HG03039 (cell line): ENCODE data around the gene MUSK.
"Not testable (repeated sequence)": the region's sequence is repeated elsewhere in the genome, so short reads cannot be mapped to it uniquely, and the experiment has no call there.

Experiments used
- ATAC-seq: cut with Tn5 transposase; IDR thresholded peaks from one replicate; pipeline ENCODE4 v1.9.1; 2021; ENCODE audit warnings: mild to moderate bottlenecking, moderate library complexity; ENCODE audit not compliant: unreplicated experiment

MUSK gene

GRCh38 chr9:110755179-110755578 is 86.6 kb downstream of the MUSK start:
- no peak for ATAC-seq

GRCh38 chr9:110758201-110758600 is 89.6 kb downstream of the MUSK start:
- ATAC-seq = no peak

- no peak for ATAC-seq
Observed at GRCh38 chr9:110762783-110763182, 94.2 kb downstream of the MUSK start.

GRCh38 chr9:110763568-110763967 is 95.0 kb downstream of the MUSK start:
- no peak for ATAC-seq

- ATAC-seq = no peak
Observed at GRCh38 chr9:110764006-110764405, 95.4 kb downstream of the MUSK start.

GRCh38 chr9:110765926-110766325 is 97.3 kb downstream of the MUSK start:
- ATAC-seq = no peak

GRCh38 chr9:110767559-110768063 is 99.0 kb downstream of the MUSK start:
- ATAC-seq = no peak

GRCh38 chr9:110768886-110769285 is 100.3 kb downstream of the MUSK start:
- ATAC-seq = no peak

- no peak for ATAC-seq
Observed at GRCh38 chr9:110769667-110770066, 101.1 kb downstream of the MUSK start.

GRCh38 chr9:110775724-110776123 is 107.1 kb downstream of the MUSK start:
- ATAC-seq = no peak

- no peak for ATAC-seq
Observed at GRCh38 chr9:110776221-110776620, 107.6 kb downstream of the MUSK start.

- ATAC-seq = no peak
Observed at GRCh38 chr9:110777196-110777875, 108.7 kb downstream of the MUSK start.

GRCh38 chr9:110777876-110778215 is 109.3 kb downstream of the MUSK start:
- no peak for ATAC-seq

GRCh38 chr9:110782701-110783100 is 114.1 kb downstream of the MUSK start:
- no peak for ATAC-seq

- ATAC-seq = no peak
Observed at GRCh38 chr9:110784309-110784708, 115.7 kb downstream of the MUSK start.

GRCh38 chr9:110785166-110785565 is 116.6 kb downstream of the MUSK start:
- ATAC-seq = no peak

GRCh38 chr9:110788396-110788795 is 119.8 kb downstream of the MUSK start:
- not testable (repeated sequence) for ATAC-seq

GRCh38 chr9:110788871-110789270 is 120.3 kb downstream of the MUSK start:
- no peak for ATAC-seq

GRCh38 chr9:110797611-110798010 is 129.0 kb downstream of the MUSK start:
- no peak for ATAC-seq

- ATAC-seq = no peak
Observed at GRCh38 chr9:110799396-110799795, 130.8 kb downstream of the MUSK start.

- ATAC-seq = no peak
Observed at GRCh38 chr9:110801426-110801825, 132.8 kb downstream of the MUSK start.

GRCh38 chr9:110802416-110803035 is 133.9 kb downstream of the MUSK start:
- ATAC-seq = no peak
